Body of pancreas (tissue), 4 donors: ENCODE measurements around the gene ZFR2.

Source experiments
- POLR2A ChIP-seq, 3 donors: fragments of 450-650 bp; IDR thresholded peaks; one replicate each; pipeline ENCODE4 v1.6.1; 2016; ENCODE audit warnings: antibody characterized with exemption in 3 of 3, mild to moderate bottlenecking in 2 of 3
- TF ChIP-seq, protein P1 (sequence below), 7 experiments: fragments of 450-650 bp in 4 of 7; fragments of 200-600 bp in 3 of 7; sonication (generic) in 3 of 7; IDR thresholded peaks; one replicate each; pipeline ENCODE4 v1.5.1; 2016 to 2019; ENCODE audit warnings: antibody characterized with exemption in 7 of 7

DNA sequence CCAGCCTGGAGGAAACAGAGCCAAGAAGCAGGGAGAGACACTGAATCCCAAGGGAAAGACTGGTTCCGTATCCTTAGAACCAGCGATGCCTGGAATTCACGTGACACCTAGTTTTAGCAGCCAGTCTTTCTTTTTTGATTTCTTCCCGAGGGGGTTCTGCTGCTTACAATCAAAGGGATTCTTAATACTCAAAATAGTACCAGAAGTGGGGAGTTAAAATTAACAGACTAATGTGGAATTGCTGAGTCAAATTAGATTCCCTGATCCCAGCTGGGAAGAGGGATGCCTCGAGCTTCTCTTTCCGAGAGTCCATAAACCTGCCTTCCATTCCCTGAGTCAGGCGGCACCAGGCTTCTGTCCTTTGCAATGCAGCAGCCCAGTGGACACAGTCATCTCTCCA is 77.9 kb downstream of the ZFR2 start:
- TF ChIP-seq, protein P1, sequence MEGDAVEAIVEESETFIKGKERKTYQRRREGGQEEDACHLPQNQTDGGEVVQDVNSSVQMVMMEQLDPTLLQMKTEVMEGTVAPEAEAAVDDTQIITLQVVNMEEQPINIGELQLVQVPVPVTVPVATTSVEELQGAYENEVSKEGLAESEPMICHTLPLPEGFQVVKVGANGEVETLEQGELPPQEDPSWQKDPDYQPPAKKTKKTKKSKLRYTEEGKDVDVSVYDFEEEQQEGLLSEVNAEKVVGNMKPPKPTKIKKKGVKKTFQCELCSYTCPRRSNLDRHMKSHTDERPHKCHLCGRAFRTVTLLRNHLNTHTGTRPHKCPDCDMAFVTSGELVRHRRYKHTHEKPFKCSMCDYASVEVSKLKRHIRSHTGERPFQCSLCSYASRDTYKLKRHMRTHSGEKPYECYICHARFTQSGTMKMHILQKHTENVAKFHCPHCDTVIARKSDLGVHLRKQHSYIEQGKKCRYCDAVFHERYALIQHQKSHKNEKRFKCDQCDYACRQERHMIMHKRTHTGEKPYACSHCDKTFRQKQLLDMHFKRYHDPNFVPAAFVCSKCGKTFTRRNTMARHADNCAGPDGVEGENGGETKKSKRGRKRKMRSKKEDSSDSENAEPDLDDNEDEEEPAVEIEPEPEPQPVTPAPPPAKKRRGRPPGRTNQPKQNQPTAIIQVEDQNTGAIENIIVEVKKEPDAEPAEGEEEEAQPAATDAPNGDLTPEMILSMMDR (IDR thresholded peaks at IDR 0.05), result no peak
- TF ChIP-seq POLR2A (IDR thresholded peaks at IDR 0.05), result no peak
